Stimulated activated CD8-positive, alpha-beta memory T cell treated with anti-CD3 and anti-CD28 coated beads, Interleukin-2, amount 100 ng/mL, for 1 hour (primary cell): Measurements from ENCODE around the gene CHCHD6.

Experiments
- DNase-seq, 2 donors: peaks; one replicate each; pipeline ENCODE4 v3.0.0-alpha.2; 2020; ENCODE audit warnings: low read depth in 2 of 2

Gene CHCHD6

GRCh38 chr3:126939733-126940132 is 235.7 kb downstream of the CHCHD6 start:
- no peak for DNase-seq

DNA sequence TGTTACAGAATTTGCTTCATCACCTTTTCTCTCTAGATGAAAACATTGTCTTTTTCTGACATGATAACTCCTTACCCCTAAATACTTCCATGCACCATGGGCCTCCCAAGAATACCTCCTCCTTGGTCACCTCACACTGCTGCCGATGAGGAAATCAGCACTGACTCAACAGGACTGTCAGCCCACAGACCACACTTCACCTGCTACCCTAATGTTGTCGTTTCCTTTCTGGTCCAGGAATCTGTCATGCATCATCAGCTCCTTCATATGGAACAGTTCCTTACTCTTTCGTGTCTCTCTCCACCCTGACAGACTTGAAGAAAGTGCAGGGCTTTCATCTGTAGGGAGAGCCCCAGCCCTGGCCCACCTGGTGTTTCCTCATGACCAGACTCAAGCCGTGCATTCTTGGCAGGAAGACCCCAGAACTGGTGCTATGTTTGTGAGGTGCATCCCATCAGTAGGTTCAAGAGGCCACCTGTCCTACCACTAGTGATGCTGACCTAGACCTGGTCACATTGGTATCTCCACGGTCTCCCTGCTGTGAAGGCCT is 237.8 kb downstream of the CHCHD6 start:
- no peak for DNase-seq

GRCh38 chr3:126944089-126944965 is 240.3 kb downstream of the CHCHD6 start:
- DNase-seq: no peak

GRCh38 chr3:126945171-126945721 is 241.2 kb downstream of the CHCHD6 start:
- DNase-seq: no peak

GRCh38 chr3:126945891-126946290 is 241.9 kb downstream of the CHCHD6 start:
- no peak for DNase-seq

- DNase-seq: no peak
These were observed 242.4 kb downstream of the CHCHD6 start for GRCh38 chr3:126946405-126946804.

DNA sequence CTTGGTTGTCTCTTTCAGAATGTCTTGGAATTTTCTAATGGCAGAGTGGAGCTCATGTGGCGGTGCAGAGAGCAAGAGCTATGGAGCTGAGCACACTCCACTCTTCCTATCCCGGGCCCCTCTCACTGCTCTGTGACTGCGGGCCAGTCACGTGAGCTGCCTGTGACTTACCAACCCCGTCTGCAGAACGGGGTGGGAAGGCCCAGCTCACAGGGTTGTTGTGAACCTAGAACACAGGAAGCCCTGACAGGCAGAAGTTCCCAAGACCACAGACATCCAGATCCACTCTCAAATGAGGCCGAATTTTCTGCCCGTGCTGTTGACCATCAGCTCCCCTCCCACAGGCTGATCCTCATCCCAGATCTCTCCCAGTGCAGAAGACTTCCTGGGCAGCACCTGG is 243.4 kb downstream of the CHCHD6 start:
- no peak for DNase-seq

GRCh38 chr3:126948980-126949535 is 245.0 kb downstream of the CHCHD6 start:
- DNase-seq: no peak

- DNase-seq: no peak
These were observed 247.5 kb downstream of the CHCHD6 start for GRCh38 chr3:126951561-126951960.

DNA sequence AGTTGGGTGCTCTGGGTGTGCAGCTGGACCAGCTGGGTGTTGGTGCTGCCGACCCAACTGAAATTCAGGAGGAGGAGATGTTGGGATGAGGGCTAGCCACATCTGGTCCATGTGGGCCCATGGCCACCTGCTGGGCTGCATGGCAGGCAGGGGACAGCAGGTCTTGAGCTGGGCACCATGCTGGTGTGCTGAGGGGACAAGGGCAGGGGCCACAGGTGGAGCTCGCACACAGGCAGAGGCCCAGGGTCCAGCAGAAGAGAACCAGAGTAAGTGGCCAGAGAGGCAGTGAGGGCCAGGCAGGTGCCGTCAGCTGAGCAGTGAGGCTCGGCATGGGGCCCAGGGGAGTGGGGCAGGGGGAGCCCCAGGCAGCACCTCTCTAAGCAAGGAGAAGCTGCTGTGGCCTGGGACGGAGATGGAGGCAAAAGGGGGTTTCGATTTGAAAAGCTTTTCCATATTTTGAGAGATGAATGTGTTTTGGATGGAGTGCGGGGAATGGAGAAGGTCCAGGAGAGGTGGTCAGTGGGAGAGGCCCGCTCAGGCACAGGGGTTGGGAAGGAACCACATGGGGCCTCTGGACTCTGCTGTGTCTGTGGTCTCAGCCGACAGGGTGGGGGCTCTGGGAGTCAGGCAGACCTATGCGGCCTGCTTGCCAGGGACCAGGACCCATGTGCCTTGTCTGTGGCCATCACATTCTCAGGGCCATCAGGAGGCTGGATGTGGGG is 248.4 kb downstream of the CHCHD6 start:
- DNase-seq: no peak

- no peak for DNase-seq
These were observed 249.1 kb downstream of the CHCHD6 start for GRCh38 chr3:126952983-126953660.

DNA sequence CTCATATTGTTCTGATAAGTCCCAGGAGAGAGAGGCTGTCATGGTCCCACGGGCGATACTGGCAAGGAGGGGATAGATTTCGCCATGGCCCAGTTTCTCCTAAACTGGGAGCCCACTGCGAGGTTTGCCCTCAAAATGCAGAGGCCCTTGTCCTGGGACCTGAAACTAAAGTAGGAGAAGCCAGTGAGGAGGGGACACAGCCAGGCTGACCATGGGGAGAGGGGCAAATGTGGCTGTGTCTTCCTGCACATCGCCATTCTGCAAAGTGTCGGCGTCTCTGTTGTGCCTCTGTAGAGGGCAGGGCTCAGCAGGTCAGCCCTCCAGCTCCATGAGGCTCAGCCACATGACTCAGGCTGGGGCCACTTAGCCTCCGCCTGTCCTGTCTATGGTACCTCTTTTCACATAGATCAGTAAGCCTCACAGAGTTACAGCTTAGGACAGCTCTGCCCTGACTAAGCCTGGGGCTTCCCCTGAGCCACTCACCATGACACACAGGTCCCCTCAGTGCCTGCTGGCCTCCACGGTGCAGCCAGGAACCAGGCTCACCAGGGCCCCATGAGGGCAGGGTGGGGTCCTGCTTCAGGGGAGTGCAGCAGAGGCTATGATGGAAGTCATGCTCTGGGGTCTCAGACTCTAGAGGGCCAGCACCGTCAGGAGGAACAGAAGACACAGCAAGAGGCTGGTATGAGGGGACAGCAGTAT is 250.3 kb downstream of the CHCHD6 start:
- no peak for DNase-seq

- no peak for DNase-seq
These were observed 251.2 kb downstream of the CHCHD6 start for GRCh38 chr3:126955004-126955790.

DNA sequence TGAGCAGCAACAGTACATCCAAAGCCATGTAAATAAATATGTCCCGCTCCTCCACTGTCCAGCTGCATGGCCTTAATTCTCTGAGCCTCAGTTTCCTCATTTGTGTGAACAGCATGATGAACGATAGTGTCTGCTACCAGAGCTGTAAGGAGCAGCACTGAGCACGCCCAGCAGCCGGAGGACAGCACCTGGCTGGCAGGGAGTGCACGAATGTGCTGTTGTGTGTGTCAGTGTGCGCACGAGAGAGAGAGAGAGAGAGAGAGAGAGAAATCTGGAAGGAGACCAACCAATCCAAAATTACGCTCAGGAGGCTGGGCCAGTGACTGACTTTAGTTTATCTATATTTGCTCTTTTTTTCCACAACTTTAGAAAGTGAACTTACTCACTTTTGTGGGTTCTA is 252.3 kb downstream of the CHCHD6 start:
- DNase-seq: no peak

DNA sequence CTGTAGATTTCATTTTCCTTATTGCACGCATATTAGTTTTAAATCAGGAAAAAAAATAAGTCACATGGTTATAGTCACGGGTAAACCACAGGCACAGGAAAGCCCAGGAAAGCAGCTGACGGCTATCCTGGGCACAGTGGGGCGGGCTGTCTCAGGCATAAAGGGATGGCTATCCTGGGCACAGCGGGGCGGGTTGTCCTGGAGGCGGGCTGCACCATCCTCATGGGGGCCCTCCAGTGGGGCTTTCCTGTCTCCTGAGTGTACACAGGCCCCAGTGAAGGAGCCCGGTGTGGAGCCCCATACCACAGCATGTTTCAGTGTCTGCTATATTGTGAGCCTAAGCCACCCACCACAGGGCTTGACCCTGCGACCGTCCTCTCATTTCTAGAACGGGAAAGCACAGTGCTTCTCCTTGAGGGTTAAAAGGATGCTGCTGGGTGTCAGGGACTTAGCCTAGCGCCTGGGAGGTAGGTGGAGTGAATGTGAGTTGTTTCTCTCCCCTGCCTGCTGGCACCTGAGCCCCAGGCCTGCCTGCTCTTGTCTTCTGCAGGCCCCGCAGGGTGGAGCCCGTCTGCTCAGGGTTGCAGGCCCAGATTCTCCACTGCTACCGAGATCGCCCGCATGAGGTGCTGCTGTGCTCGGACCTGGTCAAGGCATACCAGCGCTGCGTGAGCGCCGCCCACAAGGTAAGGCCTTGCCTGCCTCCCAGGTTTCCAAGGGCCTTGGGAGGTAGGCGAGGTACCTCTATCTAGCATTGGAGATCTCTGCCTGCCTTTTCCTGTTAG is 253.0 kb downstream of the CHCHD6 start:
- no peak for DNase-seq

- no peak for DNase-seq
These were observed 254.0 kb downstream of the CHCHD6 start for GRCh38 chr3:126957776-126958637.

DNA sequence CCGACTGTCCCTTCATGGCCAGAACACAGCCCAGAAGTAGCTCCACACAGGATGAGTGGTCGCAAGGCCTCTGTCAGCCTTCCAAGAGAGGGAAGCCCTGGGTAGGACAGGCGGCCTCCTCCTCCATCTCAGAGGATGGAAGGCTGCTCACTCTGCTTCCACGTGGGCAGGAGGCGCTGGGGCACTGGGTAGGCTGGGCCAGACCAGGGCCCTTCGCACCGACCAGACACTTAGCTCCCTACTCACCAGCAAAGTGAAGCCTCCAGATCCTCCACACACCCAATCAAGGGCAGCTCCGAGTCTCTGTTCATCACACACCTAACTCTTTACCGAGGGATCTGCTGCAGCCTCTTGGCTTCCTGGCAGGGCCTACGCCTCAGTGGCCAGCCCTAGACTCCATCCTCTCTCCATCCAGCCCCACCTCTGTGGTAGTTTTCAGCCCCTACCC is 254.6 kb downstream of the CHCHD6 start:
- DNase-seq: no peak
